Large intestine (tissue), 3 donors: ENCODE results near the gene MYRF. TPM values are rescaled to one million over a fixed set of nuclear protein-coding genes. Genes with fewer than 3 reads are reported as not detected.

Experiments
- DNase-seq, 2 donors: peaks; one replicate each; pipeline versions ENCODE4 v3.0.0 to v3.0.0-alpha.2; 2013
- H3K27ac ChIP-seq: one replicate; pipeline ENCODE4 v1.5.1; 2013; ENCODE audit warnings: low read length
- H3K27me3 ChIP-seq: 2 replicates; pipeline ENCODE4 v1.6.1; 2013; ENCODE audit warnings: low read length; ENCODE audit not compliant: control insufficient read depth, insufficient read depth
- H3K36me3 ChIP-seq: 2 replicates; pipeline ENCODE4 v1.6.1; 2013; ENCODE audit warnings: low read length; ENCODE audit not compliant: control insufficient read depth, insufficient read depth
- H3K4me1 ChIP-seq: one replicate; pipeline ENCODE4 v1.6.1; 2013; ENCODE audit warnings: low read length; ENCODE audit not compliant: control insufficient read depth, insufficient read depth
- H3K4me3 ChIP-seq: one replicate; pipeline ENCODE4 v1.5.1; 2013; ENCODE audit warnings: low read length
- H3K9me3 ChIP-seq: one replicate; pipeline ENCODE4 v1.6.1; 2013; ENCODE audit warnings: mild to moderate bottlenecking, low read depth, low read length, moderate library complexity; ENCODE audit not compliant: control insufficient read depth
- whole genome bisulfite sequencing: methylation state at CpG from one replicate; pipeline ENCODE4 v1.1.5; 2013; ENCODE audit warnings: low lambda C conversion rate; ENCODE audit not compliant: insufficient coverage; 5-methylcytosine and 5-hydroxymethylcytosine counted together
- polyA plus RNA-seq: library from polyadenylated mRNA; unstranded; fragments of 120-200 nt; gene quantifications from one replicate; pipeline ENCODE4 v1.2.1, GENCODE V29; 2013

MYRF gene
- polyA plus RNA-seq, 1 donor, result 55.5 TPM

GRCh38 chr11:61832754-61833153, 80.3 kb downstream of the MYRF start:
- no peak for DNase-seq
- no peak overlapping the region for H3K4me3 ChIP-seq
- peaks cover 40% of the 10 kb centered on the region for H3K27me3 ChIP-seq
- peaks cover 2% of the 10 kb centered on the region for H3K9me3 ChIP-seq
- H3K27ac ChIP-seq, result no peak overlapping the region
- no CpG with 5 or more reads among the region's 7 CpGs for WGBS
- no peaks in the 10 kb centered on the region for H3K36me3 ChIP-seq
- H3K4me1 ChIP-seq, result peaks cover 11% of the 10 kb centered on the region

GRCh38 chr11:61833471-61833870, 81.0 kb downstream of the MYRF start:
- Histone ChIP-seq H3K27me3 (peaks cover 32% of the 10 kb centered on the region), H3K4me3 (no peak overlapping the region), H3K4me1 (peaks cover 9% of the 10 kb centered on the region), H3K27ac (no peak overlapping the region), H3K9me3 (peaks cover 2% of the 10 kb centered on the region), H3K36me3 (no peaks in the 10 kb centered on the region)
- 100% methylated on average over 1 of the region's 11 CpGs for WGBS
- no peak for DNase-seq

- Histone ChIP-seq H3K27me3 (peaks cover 28% of the 10 kb centered on the region), H3K36me3 (no peaks in the 10 kb centered on the region), H3K9me3 (no peaks in the 10 kb centered on the region), H3K4me1 (peaks cover 4% of the 10 kb centered on the region), H3K4me3 (no peak overlapping the region), H3K27ac (no peak overlapping the region)
- WGBS, result 100% methylated on average over 1 of the region's 12 CpGs
- no peak for DNase-seq
Measured at GRCh38 chr11:61833926-61834277, 81.5 kb downstream of the MYRF start.

- H3K36me3 ChIP-seq, result no peaks in the 10 kb centered on the region
- H3K27me3 ChIP-seq, result peaks cover 22% of the 10 kb centered on the region
- H3K9me3 ChIP-seq, result no peaks in the 10 kb centered on the region
- no peaks in the 10 kb centered on the region for H3K4me1 ChIP-seq
- no peak overlapping the region for H3K4me3 ChIP-seq
- 70% methylated on average over 2 of the region's 12 CpGs for WGBS
- peak in 1 of 2 donors; percentile 22 for DNase-seq
- H3K27ac ChIP-seq, result peak overlapping the region; percentile 4
Measured at GRCh38 chr11:61834278-61835048, 82.0 kb downstream of the MYRF start.

GRCh38 chr11:61836193-61836592, 83.8 kb downstream of the MYRF start:
- DNase-seq, result no peak
- Histone ChIP-seq H3K36me3 (peaks cover 3% of the 10 kb centered on the region), H3K4me3 (no peak overlapping the region), H3K27ac (no peak overlapping the region), H3K9me3 (no peaks in the 10 kb centered on the region), H3K4me1 (no peaks in the 10 kb centered on the region), H3K27me3 (peaks cover 6% of the 10 kb centered on the region)
- WGBS, result no CpG with 5 or more reads among the region's 8 CpGs

GRCh38 chr11:61837411-61838005, 85.1 kb downstream of the MYRF start:
- Histone ChIP-seq H3K27ac (no peak overlapping the region), H3K36me3 (peaks cover 14% of the 10 kb centered on the region), H3K27me3 (peaks cover 3% of the 10 kb centered on the region), H3K4me3 (no peak overlapping the region), H3K4me1 (no peaks in the 10 kb centered on the region), H3K9me3 (no peaks in the 10 kb centered on the region)
- no CpG with 5 or more reads among the region's 15 CpGs for WGBS
- DNase-seq, result no peak

Other genes with a start within 250 kb of the MYRF start
- gene LRRC10B, start 243.9 kb upstream of the MYRF start, polyA plus RNA-seq, result 1.3 TPM
- gene SYT7, start 171.6 kb upstream of the MYRF start, polyA plus RNA-seq, result 12.1 TPM
- gene DAGLA, start 72.2 kb upstream of the MYRF start, polyA plus RNA-seq, result 12.0 TPM
- gene TMEM258, start 40.0 kb downstream of the MYRF start, polyA plus RNA-seq, result 189 TPM
- 21.5 TPM for gene FEN1, start 40.3 kb downstream of the MYRF start, polyA plus RNA-seq
- 9.0 TPM for gene FADS1, start 64.4 kb downstream of the MYRF start, polyA plus RNA-seq
- 28.8 TPM for gene FADS2, start 75.7 kb downstream of the MYRF start, polyA plus RNA-seq
- 9.1 TPM for gene FADS3, start 138.9 kb downstream of the MYRF start, polyA plus RNA-seq
- 19.6 TPM for gene RAB3IL1, start 164.9 kb downstream of the MYRF start, polyA plus RNA-seq
- gene BEST1, start 197.7 kb downstream of the MYRF start, polyA plus RNA-seq, result 3.9 TPM
- gene FTH1, start 215.0 kb downstream of the MYRF start, polyA plus RNA-seq, result 5,100 TPM